ENCODE measurements around the gene SRGAP1. TPM values are rescaled to one million over a fixed set of nuclear protein-coding genes. Genes with fewer than 3 reads are reported as not detected.

The SRGAP1 gene
- total and polyA plus RNA-seq, 8 donors = 9.6 to 15.6 (median 11.7) TPM

- ATAC-seq (no peak), DNase-seq (no peak)
- Histone ChIP-seq H3K4me3 (no peak overlapping the region), H3K27me3 (no peaks in the 10 kb centered on the region), H3K4me1 (no peaks in the 10 kb centered on the region), H3K9me3 (peaks cover 0 to 22% of the 10 kb centered on the region in 2 donors), H3K27ac (no peak overlapping the region), H3K36me3 (peaks cover 0 to 13% of the 10 kb centered on the region in 2 donors)
- intact Hi-C loops (cut with DNase I) = no loop called here
- TF ChIP-seq, protein P1, sequence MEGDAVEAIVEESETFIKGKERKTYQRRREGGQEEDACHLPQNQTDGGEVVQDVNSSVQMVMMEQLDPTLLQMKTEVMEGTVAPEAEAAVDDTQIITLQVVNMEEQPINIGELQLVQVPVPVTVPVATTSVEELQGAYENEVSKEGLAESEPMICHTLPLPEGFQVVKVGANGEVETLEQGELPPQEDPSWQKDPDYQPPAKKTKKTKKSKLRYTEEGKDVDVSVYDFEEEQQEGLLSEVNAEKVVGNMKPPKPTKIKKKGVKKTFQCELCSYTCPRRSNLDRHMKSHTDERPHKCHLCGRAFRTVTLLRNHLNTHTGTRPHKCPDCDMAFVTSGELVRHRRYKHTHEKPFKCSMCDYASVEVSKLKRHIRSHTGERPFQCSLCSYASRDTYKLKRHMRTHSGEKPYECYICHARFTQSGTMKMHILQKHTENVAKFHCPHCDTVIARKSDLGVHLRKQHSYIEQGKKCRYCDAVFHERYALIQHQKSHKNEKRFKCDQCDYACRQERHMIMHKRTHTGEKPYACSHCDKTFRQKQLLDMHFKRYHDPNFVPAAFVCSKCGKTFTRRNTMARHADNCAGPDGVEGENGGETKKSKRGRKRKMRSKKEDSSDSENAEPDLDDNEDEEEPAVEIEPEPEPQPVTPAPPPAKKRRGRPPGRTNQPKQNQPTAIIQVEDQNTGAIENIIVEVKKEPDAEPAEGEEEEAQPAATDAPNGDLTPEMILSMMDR (IDR thresholded peaks at IDR 0.05) = no peak
Measured at GRCh38 chr12:64137117-64137516, 292.6 kb downstream of the SRGAP1 start.

DNA sequence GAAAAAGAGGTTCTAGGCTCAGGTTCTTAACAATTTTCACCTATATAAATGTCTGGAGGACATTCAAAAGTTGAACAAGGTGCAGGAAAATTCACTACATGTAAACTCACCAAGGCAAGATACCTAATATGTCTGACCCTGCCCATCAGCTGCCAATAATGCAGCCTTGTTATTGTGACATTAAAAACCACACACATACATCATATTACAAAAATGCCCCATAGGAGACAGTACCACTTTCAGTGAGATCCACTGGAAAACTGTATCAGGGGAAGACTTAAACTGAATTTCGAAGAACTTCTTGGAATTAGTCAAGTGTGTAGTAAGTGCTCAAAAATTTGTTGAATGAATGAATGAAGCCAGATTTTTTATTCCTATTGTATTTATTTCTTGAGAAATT lies 294.5 kb downstream of the SRGAP1 start:
- no peak for ATAC-seq

GRCh38 chr12:64142382-64142781 lies 297.9 kb downstream of the SRGAP1 start:
- intact Hi-C loops (cut with DNase I) = no loop called here
- H3K27ac ChIP-seq = no peak overlapping the region
- peaks cover 0 to 5% of the 10 kb centered on the region in 2 donors for H3K36me3 ChIP-seq
- ATAC-seq (no peak), DNase-seq (no peak)
- H3K4me3 ChIP-seq = no peak overlapping the region
- no peaks in the 10 kb centered on the region for H3K27me3 ChIP-seq
- TF ChIP-seq, protein P1 (IDR thresholded peaks at IDR 0.05) = no peak
- H3K9me3 ChIP-seq = no peaks in the 10 kb centered on the region
- no peaks in the 10 kb centered on the region for H3K4me1 ChIP-seq

More for the DNA sequence above, 294.5 kb downstream of the SRGAP1 start:
- H3K27me3 ChIP-seq = no peaks in the 10 kb centered on the region
- DNase-seq = no peak
- TF ChIP-seq, protein P1 (IDR thresholded peaks at IDR 0.05) = no peak
- H3K4me1 ChIP-seq = no peaks in the 10 kb centered on the region
- peaks cover 0 to 8% of the 10 kb centered on the region in 2 donors for H3K9me3 ChIP-seq
- no peak overlapping the region for H3K27ac ChIP-seq
- H3K4me3 ChIP-seq = no peak overlapping the region
- peaks cover 0 to 8% of the 10 kb centered on the region in 2 donors for H3K36me3 ChIP-seq
- intact Hi-C loops (cut with DNase I) = no loop called here

DNA sequence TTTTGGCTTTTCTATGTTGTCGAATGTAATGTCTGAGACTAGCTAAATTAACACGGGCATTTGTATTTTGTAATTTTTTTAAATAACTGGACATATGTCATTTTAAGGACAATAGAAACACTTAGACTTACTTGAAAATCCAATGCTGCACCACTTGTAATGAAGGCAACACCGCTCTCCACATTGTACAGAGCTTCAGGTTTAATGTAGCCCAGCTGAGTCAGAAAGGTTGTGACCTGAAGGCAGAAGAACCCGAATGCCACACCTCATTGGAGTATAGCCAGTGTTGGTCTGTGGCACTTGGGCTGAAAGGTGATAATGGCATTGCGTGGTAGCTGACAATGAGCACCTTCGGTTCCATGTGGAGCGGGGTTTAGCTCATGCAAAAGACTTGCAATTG lies 298.3 kb downstream of the SRGAP1 start:
- no peaks in the 10 kb centered on the region for H3K4me1 ChIP-seq
- no peaks in the 10 kb centered on the region for H3K9me3 ChIP-seq
- no peak overlapping the region for H3K4me3 ChIP-seq
- H3K36me3 ChIP-seq = peaks cover 0 to 5% of the 10 kb centered on the region in 2 donors
- no peaks in the 10 kb centered on the region for H3K27me3 ChIP-seq
- H3K27ac ChIP-seq = no peak overlapping the region
- ATAC-seq (no peak), DNase-seq (no peak)
- intact Hi-C loops (cut with DNase I) = no loop called here
- TF ChIP-seq, protein P1 (IDR thresholded peaks at IDR 0.05) = no peak

GRCh38 chr12:64145226-64145625 lies 300.7 kb downstream of the SRGAP1 start:
- ATAC-seq (no peak), DNase-seq (no peak)
- Histone ChIP-seq H3K4me3 (no peak overlapping the region), H3K9me3 (no peaks in the 10 kb centered on the region), H3K4me1 (no peaks in the 10 kb centered on the region), H3K27me3 (no peaks in the 10 kb centered on the region), H3K27ac (no peak overlapping the region), H3K36me3 (peaks cover 0 to 5% of the 10 kb centered on the region in 2 donors)
- TF ChIP-seq, protein P1 (IDR thresholded peaks at IDR 0.05) = no peak
- intact Hi-C loops (cut with DNase I) = no loop called here
